ENCODE measurements around the gene CORO2A.
"Not testable (repeated sequence)": the region's sequence is repeated elsewhere in the genome, so short reads cannot be mapped to it uniquely, and the experiment has no call there.

CORO2A gene

GRCh38 chr9:98120476-98120875 lies 72.0 kb downstream of the CORO2A start:
- CTCF ChIA-PET = interaction anchor here (1.4 to 2.7 kb wide), 2 partner anchors 12 to 144 kb away, joined by 5 to 9 read pairs; no protein-coding TSS in a partner anchor
- DNase-seq (ENCODE audit: low read depth, low spot score) = no peak
- no peak for TF ChIP-seq CTCF (IDR thresholded peaks at IDR 0.05; ENCODE audit: insufficient read depth, low read length, missing control alignments)
- POLR2A ChIA-PET = no interaction called here
- H3K4me3 ChIP-seq (ENCODE audit: low read depth, low read length) = no peak overlapping the region

- H3K4me3 ChIP-seq (ENCODE audit: low read depth, low read length) = peak within 1 kb of the TSS; percentile 67
- DNase-seq (ENCODE audit: low read depth, low spot score) = no peak
- peak; percentile 29 for TF ChIP-seq CTCF (IDR thresholded peaks at IDR 0.05; ENCODE audit: insufficient read depth, low read length, missing control alignments)
- POLR2A ChIA-PET = no interaction called here
- CTCF ChIA-PET = interaction anchor here (0.6 to 1.9 kb wide), 12 partner anchors 9 to 193 kb away, joined by 3 to 10 read pairs (median 3); partner anchors contain the start of gene CORO2A
Measured at GRCh38 chr9:98118640-98119601, 73.5 kb downstream of the CORO2A start, which contains the start of gene TRIM14. TSS of gene TRIM14 (minus strand) at chr9:98119222. CDS start at chr9:98119188, 34 bp downstream.

GRCh38 chr9:98117984-98118639 lies 74.3 kb downstream of the CORO2A start:
- peak; percentile 25 for TF ChIP-seq CTCF (IDR thresholded peaks at IDR 0.05; ENCODE audit: insufficient read depth, low read length, missing control alignments)
- DNase-seq (ENCODE audit: low read depth, low spot score) = peak; percentile 7
- ChIA-PET POLR2A (no interaction called here), CTCF (interaction anchor here (0.8 to 1.9 kb wide), 10 partner anchors 8 to 193 kb away, joined by 3 to 10 read pairs (median 3); partner anchors contain the start of gene CORO2A)
- H3K4me3 ChIP-seq (ENCODE audit: low read depth, low read length) = peak overlapping the region; percentile 67

GRCh38 chr9:98117097-98117496 lies 75.3 kb downstream of the CORO2A start:
- POLR2A ChIA-PET = not testable (repeated sequence)

GRCh38 chr9:98109052-98109451 lies 83.4 kb downstream of the CORO2A start:
- H3K4me3 ChIP-seq (ENCODE audit: low read depth, low read length) = no peak overlapping the region
- DNase-seq (ENCODE audit: low read depth, low spot score) = no peak
- TF ChIP-seq CTCF (IDR thresholded peaks at IDR 0.05; ENCODE audit: insufficient read depth, low read length, missing control alignments) = no peak
- ChIA-PET POLR2A (no interaction called here), CTCF (interaction anchor here (2.0 kb wide), 1 partner anchor 10 kb away, joined by 10 read pairs; the partner anchor contains the start of gene TRIM14)

More at GRCh38 chr9:98117097-98117496, 75.3 kb downstream of the CORO2A start:
- CTCF ChIA-PET = interaction anchor here (1.3 kb wide), 1 partner anchor 89 kb away, joined by 3 read pairs; no protein-coding TSS in a partner anchor
- H3K4me3 ChIP-seq (ENCODE audit: low read depth, low read length); DNase-seq (ENCODE audit: low read depth, low spot score): not testable (repeated sequence)

- ChIA-PET CTCF (interaction anchor here (1.0 kb wide), 1 partner anchor 85 kb away, joined by 3 read pairs; no protein-coding TSS in a partner anchor), POLR2A (no interaction called here)
- TF ChIP-seq CTCF (IDR thresholded peaks at IDR 0.05; ENCODE audit: insufficient read depth, low read length, missing control alignments) = no peak
- DNase-seq (ENCODE audit: low read depth, low spot score) = no peak
- H3K4me3 ChIP-seq (ENCODE audit: low read depth, low read length) = no peak overlapping the region
Measured at GRCh38 chr9:98108531-98109031, 83.9 kb downstream of the CORO2A start.
